ENCODE measurements around the gene RASSF7. TPM values are rescaled to one million over a fixed set of nuclear protein-coding genes. Genes with fewer than 3 reads are reported as not detected.

RASSF7 gene
- total and polyA plus RNA-seq, 7 donors: 0.65 to 1.4 (median 0.92) TPM; not detected in 1

GRCh38 chr11:561148-562003 is 606 bp downstream of the RASSF7 start:
- 9 to 17% (median 16%) methylated on average over 34 to 67 of the region's 67 CpGs for WGBS, 3 donors
- H3K27me3 ChIP-seq (ENCODE audit: insufficient read depth in 3 of 3, low read length in 2 of 3): peaks cover 0 to 16% (median 12%) of the 10 kb centered on the region in 3 donors
- ATAC-seq (no peak), DNase-seq (no peak)
- intact Hi-C loops (cut with DNase I): no loop called here
- no peaks in the 10 kb centered on the region for H3K36me3 ChIP-seq (ENCODE audit: insufficient read depth in 1 of 2, low read depth in 1 of 2)
- H3K4me3 ChIP-seq: peak overlapping the region; percentile 82
- no peak overlapping the region for H3K27ac ChIP-seq
- TF ChIP-seq, protein P1, sequence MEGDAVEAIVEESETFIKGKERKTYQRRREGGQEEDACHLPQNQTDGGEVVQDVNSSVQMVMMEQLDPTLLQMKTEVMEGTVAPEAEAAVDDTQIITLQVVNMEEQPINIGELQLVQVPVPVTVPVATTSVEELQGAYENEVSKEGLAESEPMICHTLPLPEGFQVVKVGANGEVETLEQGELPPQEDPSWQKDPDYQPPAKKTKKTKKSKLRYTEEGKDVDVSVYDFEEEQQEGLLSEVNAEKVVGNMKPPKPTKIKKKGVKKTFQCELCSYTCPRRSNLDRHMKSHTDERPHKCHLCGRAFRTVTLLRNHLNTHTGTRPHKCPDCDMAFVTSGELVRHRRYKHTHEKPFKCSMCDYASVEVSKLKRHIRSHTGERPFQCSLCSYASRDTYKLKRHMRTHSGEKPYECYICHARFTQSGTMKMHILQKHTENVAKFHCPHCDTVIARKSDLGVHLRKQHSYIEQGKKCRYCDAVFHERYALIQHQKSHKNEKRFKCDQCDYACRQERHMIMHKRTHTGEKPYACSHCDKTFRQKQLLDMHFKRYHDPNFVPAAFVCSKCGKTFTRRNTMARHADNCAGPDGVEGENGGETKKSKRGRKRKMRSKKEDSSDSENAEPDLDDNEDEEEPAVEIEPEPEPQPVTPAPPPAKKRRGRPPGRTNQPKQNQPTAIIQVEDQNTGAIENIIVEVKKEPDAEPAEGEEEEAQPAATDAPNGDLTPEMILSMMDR (IDR thresholded peaks at IDR 0.05): no peak
- H3K4me1 ChIP-seq: peaks cover 10% of the 10 kb centered on the region
- H3K9me3 ChIP-seq: no peaks in the 10 kb centered on the region

- no peak for DNase-seq
- Histone ChIP-seq H3K36me3 (ENCODE audit: insufficient read depth in 1 of 2, low read depth in 1 of 2) (no peaks in the 10 kb centered on the region), H3K4me3 (no peak overlapping the region), H3K27me3 (ENCODE audit: insufficient read depth in 3 of 3, low read length in 2 of 3) (peaks cover 0 to 9% (median 5%) of the 10 kb centered on the region in 3 donors), H3K9me3 (no peaks in the 10 kb centered on the region), H3K27ac (no peak overlapping the region), H3K4me1 (peaks cover 10% of the 10 kb centered on the region)
- WGBS, 3 donors: 91 to 92% (median 91%) methylated on average over 29 of the region's 29 CpGs
- TF ChIP-seq, protein P1 (IDR thresholded peaks at IDR 0.05): no peak
- intact Hi-C loops (cut with DNase I): no loop called here
- no peak for ATAC-seq
Observed at GRCh38 chr11:562046-562645, 1.4 kb downstream of the RASSF7 start.

DNA sequence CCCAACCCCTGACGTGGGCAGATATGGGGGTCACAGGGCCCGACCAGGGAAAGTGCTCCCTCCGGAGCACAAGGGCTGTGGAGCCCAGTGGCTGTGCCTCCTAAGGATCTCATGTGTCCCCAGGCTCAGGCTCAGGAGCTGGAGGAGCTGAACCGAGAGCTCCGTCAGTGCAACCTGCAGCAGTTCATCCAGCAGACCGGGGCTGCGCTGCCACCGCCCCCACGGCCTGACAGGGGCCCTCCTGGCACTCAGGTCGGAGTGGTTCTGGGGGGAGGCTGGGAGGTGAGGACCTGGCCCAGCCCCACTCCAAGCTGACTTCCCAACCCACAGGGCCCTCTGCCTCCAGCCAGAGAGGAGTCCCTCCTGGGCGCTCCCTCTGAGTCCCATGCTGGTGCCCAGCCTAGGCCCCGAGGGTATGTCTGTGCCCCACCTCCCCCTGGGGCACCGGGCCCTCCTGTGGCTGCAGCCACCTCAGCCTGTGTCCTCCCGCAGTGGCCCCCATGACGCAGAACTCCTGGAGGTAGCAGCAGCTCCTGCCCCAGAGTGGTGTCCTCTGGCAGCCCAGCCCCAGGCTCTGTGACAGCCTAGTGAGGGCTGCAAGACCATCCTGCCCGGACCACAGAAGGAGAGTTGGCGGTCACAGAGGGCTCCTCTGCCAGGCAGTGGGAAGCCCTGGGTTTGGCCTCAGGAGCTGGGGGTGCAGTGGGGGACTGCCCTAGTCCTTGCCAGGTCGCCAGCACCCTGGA is 2.5 kb downstream of the RASSF7 start:
- Histone ChIP-seq H3K27ac (no peak overlapping the region), H3K4me1 (peaks cover 10% of the 10 kb centered on the region), H3K9me3 (no peaks in the 10 kb centered on the region), H3K36me3 (ENCODE audit: insufficient read depth in 1 of 2, low read depth in 1 of 2) (no peaks in the 10 kb centered on the region), H3K27me3 (ENCODE audit: insufficient read depth in 3 of 3, low read length in 2 of 3) (no peaks in the 10 kb centered on the region), H3K4me3 (no peak overlapping the region)
- TF ChIP-seq, protein P1 (IDR thresholded peaks at IDR 0.05): no peak
- no peak for DNase-seq
- ATAC-seq: no peak
- WGBS, 3 donors: 87 to 91% (median 89%) methylated on average over 13 to 18 of the region's 18 CpGs
- intact Hi-C loops (cut with DNase I): no loop called here

DNA sequence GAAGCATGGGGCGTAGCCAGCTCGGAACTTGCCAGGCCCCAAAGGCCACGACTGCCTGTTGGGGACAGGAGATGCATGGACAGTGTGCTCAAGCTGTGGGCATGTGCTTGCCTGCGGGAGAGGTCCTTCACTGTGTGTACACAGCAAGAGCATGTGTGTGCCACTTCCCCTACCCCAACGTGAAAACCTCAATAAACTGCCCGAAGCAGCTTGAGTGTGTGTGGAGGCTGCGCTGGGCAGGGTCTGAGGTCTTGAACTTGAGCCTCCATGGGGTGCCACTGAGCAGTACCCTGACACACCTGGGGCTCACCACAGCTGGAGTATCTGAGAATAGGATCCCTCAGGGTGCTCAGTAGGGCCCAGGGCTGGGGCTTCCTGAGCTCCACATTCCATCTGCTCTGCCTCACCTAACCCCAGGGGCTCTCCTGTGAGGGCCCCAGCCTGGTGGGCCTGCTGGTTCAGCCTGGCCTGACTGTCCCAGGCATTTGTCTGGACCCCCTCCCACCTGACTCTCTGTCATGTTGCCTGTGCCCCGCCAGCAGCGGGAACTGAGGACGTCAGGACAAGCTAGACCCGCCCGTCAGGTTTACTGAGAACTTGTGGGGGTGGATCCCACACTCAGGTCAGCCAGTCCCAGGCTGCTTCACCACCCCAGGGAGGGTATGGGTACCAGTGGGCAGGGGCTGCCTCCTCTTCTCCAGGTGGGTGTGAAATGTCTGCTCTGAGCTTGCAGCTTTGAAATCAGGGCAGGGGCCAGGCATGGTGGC is 3.2 kb downstream of the RASSF7 start:
- Histone ChIP-seq H3K27ac (no peak overlapping the region), H3K4me1 (peaks cover 11% of the 10 kb centered on the region), H3K27me3 (ENCODE audit: insufficient read depth in 3 of 3, low read length in 2 of 3) (no peaks in the 10 kb centered on the region), H3K9me3 (no peaks in the 10 kb centered on the region), H3K4me3 (no peak overlapping the region), H3K36me3 (ENCODE audit: insufficient read depth in 1 of 2, low read depth in 1 of 2) (no peaks in the 10 kb centered on the region)
- TF ChIP-seq, protein P1 (IDR thresholded peaks at IDR 0.05): no peak
- WGBS, 3 donors: 81 to 85% (median 85%) methylated on average over 12 of the region's 12 CpGs
- no peak for ATAC-seq
- intact Hi-C loops (cut with DNase I): no loop called here
- DNase-seq: peak in 1 of 2 donors; percentile 48
